Caco-2 (cell line): ENCODE data around the gene SCG2. TPM values are rescaled to one million over a fixed set of nuclear protein-coding genes. Genes with fewer than 3 reads are reported as not detected.

Experiments
- BruUV-seq: library from RNA; stranded (reverse); fragments of 400-500 nt; replicated peaks from 2 replicates; lab custom pipeline; 2021; lab: Mats Ljungman, UMichigan
- CTCF ChIA-PET: fragments of 300-600 bp; sonication (Branson Sonifier 250); formaldehyde crosslinking; loops from one replicate; lab custom pipeline; 2022; ENCODE audit warnings: antibody characterized with exemption; lab: Charles Lee
- POLR2A ChIA-PET: fragments of 300-600 bp; sonication (Branson Sonifier 250); formaldehyde crosslinking; loops from one replicate; lab custom pipeline; 2022; ENCODE audit warnings: antibody characterized with exemption; lab: Charles Lee
- DNase-seq, 2 experiments: peaks; one replicate each; pipeline versions ENCODE4 v3.0.0 to v3.0.0-alpha.2; 2020 to 2022
- H3K27me3 ChIP-seq: replicated peaks from 2 replicates; pipeline ENCODE4 v1.6.0; 2011; ENCODE audit warnings: low read length; ENCODE audit not compliant: control insufficient read depth, insufficient read depth
- H3K36me3 ChIP-seq: 2 replicates; pipeline ENCODE4 v1.5.1; 2011; ENCODE audit warnings: low read length; ENCODE audit not compliant: control insufficient read depth, insufficient read depth
- H3K4me1 ChIP-seq: fragments of 250-450 bp; sonication (Bioruptor Pico); 2 replicates; pipeline ENCODE4 v1.5.1; 2020; ENCODE audit warnings: mild to moderate bottlenecking
- H3K4me3 ChIP-seq: 2 replicates; pipeline ENCODE4 v1.5.1; 2011; ENCODE audit warnings: low read depth, mild to moderate bottlenecking, control low read depth, low read length
- H3K9me3 ChIP-seq: fragments of 250-450 bp; sonication (Bioruptor Pico); 2 replicates; pipeline ENCODE4 v1.5.1; 2020; ENCODE audit warnings: mild to moderate bottlenecking, moderate library complexity
- H3K27ac Mint-ChIP-seq: one replicate; pipeline ENCODE4 v1.8.0; 2022; ENCODE audit warnings: mixed read lengths; ENCODE audit not compliant: unreplicated experiment
- H3K27me3 Mint-ChIP-seq: one replicate; pipeline ENCODE4 v1.8.0; 2022; ENCODE audit warnings: mixed read lengths; ENCODE audit not compliant: insufficient read depth, unreplicated experiment
- H3K36me3 Mint-ChIP-seq: one replicate; pipeline ENCODE4 v1.8.0; 2022; ENCODE audit warnings: mild to moderate bottlenecking, mixed read lengths; ENCODE audit not compliant: insufficient read depth, unreplicated experiment
- H3K4me1 Mint-ChIP-seq: one replicate; pipeline ENCODE4 v1.8.0; 2022; ENCODE audit warnings: low read depth, mixed read lengths; ENCODE audit not compliant: unreplicated experiment
- H3K4me3 Mint-ChIP-seq: one replicate; pipeline ENCODE4 v1.8.0; 2022; ENCODE audit warnings: mild to moderate bottlenecking, moderate library complexity, mixed read lengths; ENCODE audit not compliant: unreplicated experiment
- H3K9me3 Mint-ChIP-seq: one replicate; pipeline ENCODE4 v1.8.0; 2022; ENCODE audit warnings: mixed read lengths; ENCODE audit not compliant: unreplicated experiment
- CTCF ChIP-seq, 2 experiments: fragments of 200-600 bp in 1 of 2; IDR thresholded peaks; 1 replicate in 1 of 2; 2 replicates in 1 of 2; pipeline versions ENCODE4 v1.5.1 to v1.8.0; 2011 to 2022; ENCODE audit warnings: antibody characterized with exemption in 1 of 2, control low read depth in 1 of 2, inconsistent platforms in 1 of 2, low read depth in 1 of 2, low read length in 1 of 2, mild to moderate bottlenecking in 1 of 2, moderate library complexity in 1 of 2; ENCODE audit not compliant: insufficient read depth in 1 of 2, severe bottlenecking in 1 of 2, unreplicated experiment in 1 of 2
- intact Hi-C: fragments of 100-400 bp; cut with micrococcal nuclease; formaldehyde crosslinking; loops from one replicate; pipeline ENCODE4 v1.10.0; 2022; ENCODE audit not compliant: unreplicated experiment
- total RNA-seq: library from RNA; stranded (reverse); gene quantifications from 2 replicates; pipeline ENCODE4 v1.2.3, GENCODE V29; 2022

Gene SCG2
- total RNA-seq, 1 experiment from 2014 or later = 0.41 TPM

DNA sequence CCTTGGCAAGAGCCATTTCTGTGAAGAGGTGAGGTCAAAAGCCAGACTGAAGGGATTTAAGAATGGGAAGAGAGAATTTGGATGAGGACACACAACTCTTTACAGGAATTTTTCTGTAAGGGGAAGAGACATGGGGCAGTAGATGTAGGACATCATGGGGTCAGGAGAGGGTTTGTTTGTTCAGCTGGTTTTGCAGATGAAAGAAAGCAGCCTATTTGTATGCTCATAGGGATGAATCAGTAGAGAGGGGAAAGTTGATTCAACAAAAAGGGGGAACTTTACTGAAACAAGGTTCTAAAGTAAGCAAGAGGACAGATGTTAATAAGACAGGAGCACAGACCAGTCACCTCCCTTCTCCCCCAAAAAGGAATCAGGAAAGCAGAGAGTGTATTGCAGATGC lies 11.2 kb downstream of the SCG2 start:
- no peak overlapping the region for H3K4me3 ChIP-seq
- no peak for TF ChIP-seq CTCF (IDR thresholded peaks at IDR 0.05; ENCODE audit: insufficient read depth in 1 of 2, low read depth in 1 of 2, low read length in 1 of 2, severe bottlenecking in 1 of 2, unreplicated experiment in 1 of 2)
- ChIA-PET POLR2A (no interaction called here), CTCF (no interaction called here)
- DNase-seq = no peak
- no peaks in the 10 kb centered on the region for H3K27me3 Mint-ChIP-seq
- BruUV-seq = no TSS peak
- intact Hi-C loops = no loop called here
- H3K9me3 ChIP-seq = no peaks in the 10 kb centered on the region
- H3K4me1 Mint-ChIP-seq = no peaks in the 10 kb centered on the region
- no peaks in the 10 kb centered on the region for H3K36me3 Mint-ChIP-seq
- H3K27me3 ChIP-seq = no peaks in the 10 kb centered on the region
- H3K4me3 Mint-ChIP-seq = no peak overlapping the region
- no peaks in the 10 kb centered on the region for H3K9me3 Mint-ChIP-seq
- no peaks in the 10 kb centered on the region for H3K4me1 ChIP-seq
- no peaks in the 10 kb centered on the region for H3K36me3 ChIP-seq
- no peak overlapping the region for H3K27ac Mint-ChIP-seq

- no peaks in the 10 kb centered on the region for H3K4me1 ChIP-seq
- Mint-ChIP-seq H3K27me3 (no peaks in the 10 kb centered on the region), H3K9me3 (no peaks in the 10 kb centered on the region), H3K27ac (no peak overlapping the region), H3K36me3 (no peaks in the 10 kb centered on the region), H3K4me3 (no peak overlapping the region), H3K4me1 (no peaks in the 10 kb centered on the region)
- no TSS peak for BruUV-seq
- no peak for DNase-seq
- no peaks in the 10 kb centered on the region for H3K27me3 ChIP-seq
- no peaks in the 10 kb centered on the region for H3K9me3 ChIP-seq
- TF ChIP-seq CTCF (IDR thresholded peaks at IDR 0.05; ENCODE audit: insufficient read depth in 1 of 2, low read depth in 1 of 2, low read length in 1 of 2, severe bottlenecking in 1 of 2, unreplicated experiment in 1 of 2) = no peak
- POLR2A ChIA-PET = no interaction called here
- no peaks in the 10 kb centered on the region for H3K36me3 ChIP-seq
- no peak overlapping the region for H3K4me3 ChIP-seq
- CTCF ChIA-PET = no interaction called here
- intact Hi-C loops = no loop called here
These were observed 12.3 kb downstream of the SCG2 start for GRCh38 chr2:223589901-223590300.

GRCh38 chr2:223588251-223588650 lies 13.9 kb downstream of the SCG2 start:
- TF ChIP-seq CTCF (IDR thresholded peaks at IDR 0.05; ENCODE audit: insufficient read depth in 1 of 2, low read depth in 1 of 2, low read length in 1 of 2, severe bottlenecking in 1 of 2, unreplicated experiment in 1 of 2) = no peak
- peaks cover 3% of the 10 kb centered on the region for H3K27me3 Mint-ChIP-seq
- no peak overlapping the region for H3K4me3 Mint-ChIP-seq
- POLR2A ChIA-PET = no interaction called here
- no peaks in the 10 kb centered on the region for H3K4me1 ChIP-seq
- no TSS peak for BruUV-seq
- H3K36me3 ChIP-seq = no peaks in the 10 kb centered on the region
- no peaks in the 10 kb centered on the region for H3K36me3 Mint-ChIP-seq
- no peaks in the 10 kb centered on the region for H3K9me3 Mint-ChIP-seq
- no peaks in the 10 kb centered on the region for H3K9me3 ChIP-seq
- H3K27ac Mint-ChIP-seq = no peak overlapping the region
- CTCF ChIA-PET = no interaction called here
- intact Hi-C loops = no loop called here
- no peak for DNase-seq
- no peak overlapping the region for H3K4me3 ChIP-seq
- no peaks in the 10 kb centered on the region for H3K4me1 Mint-ChIP-seq
- no peaks in the 10 kb centered on the region for H3K27me3 ChIP-seq
